ENCODE results near the gene DCAF10.
"Not testable (repeated sequence)": the region's sequence is repeated elsewhere in the genome, so short reads cannot be mapped to it uniquely, and the experiment has no call there.

Gene DCAF10

GRCh38 chr9:37800631-37801286, at the start of gene DCAF10:
Gene DCAF10, plus strand, starts transcription at chr9:37800797. Its CDS starts 70 bp downstream, at chr9:37800867.
- peak; percentile 63 to 92 for DNase-seq

- no peak for DNase-seq
Measured at GRCh38 chr9:37751186-37751585, 49.4 kb upstream of the DCAF10 start.

GRCh38 chr9:37751704-37752103, 48.9 kb upstream of the DCAF10 start:
- not testable (repeated sequence) for DNase-seq

GRCh38 chr9:37752112-37752511, 48.5 kb upstream of the DCAF10 start:
- not testable (repeated sequence) for DNase-seq

GRCh38 chr9:37752642-37753488, 47.7 kb upstream of the DCAF10 start:
- no peak for DNase-seq

- peak; percentile 41 to 85 for DNase-seq
Measured at GRCh38 chr9:37753489-37754190, 47.0 kb upstream of the DCAF10 start, which contains the start of gene TRMT10B. Gene TRMT10B, plus strand, starts transcription at chr9:37753805. Its CDS starts 8,127 bp downstream, at chr9:37761932.

GRCh38 chr9:37758747-37759146, 41.9 kb upstream of the DCAF10 start:
- DNase-seq, result no peak

GRCh38 chr9:37760416-37761161, 40.0 kb upstream of the DCAF10 start:
- DNase-seq, result no peak

- no peak for DNase-seq
Measured at GRCh38 chr9:37761511-37761910, 39.1 kb upstream of the DCAF10 start.

GRCh38 chr9:37765263-37765662, 35.3 kb upstream of the DCAF10 start:
- not testable (repeated sequence) for DNase-seq

- DNase-seq, result no peak
Measured at GRCh38 chr9:37769306-37769705, 31.3 kb upstream of the DCAF10 start.

- DNase-seq, result no peak
Measured at GRCh38 chr9:37769995-37770394, 30.6 kb upstream of the DCAF10 start.

- no peak for DNase-seq
Measured at GRCh38 chr9:37775216-37775919, 25.2 kb upstream of the DCAF10 start.

GRCh38 chr9:37776328-37776727, 24.3 kb upstream of the DCAF10 start:
- no peak for DNase-seq

GRCh38 chr9:37778534-37778933, 22.1 kb upstream of the DCAF10 start:
- no peak for DNase-seq

- peak in 1 of 2 experiments; percentile 38 for DNase-seq
Measured at GRCh38 chr9:37784291-37784615, 16.3 kb upstream of the DCAF10 start.

- DNase-seq, result peak; percentile 82 to 94
Measured at GRCh38 chr9:37784616-37785483, 15.7 kb upstream of the DCAF10 start, which contains the start of gene EXOSC3. Gene EXOSC3, minus strand, starts transcription at chr9:37785064. Its CDS starts 20 bp downstream, at chr9:37785044.

- DNase-seq, result no peak
Measured at GRCh38 chr9:37787059-37787458, 13.5 kb upstream of the DCAF10 start.

- no peak for DNase-seq
Measured at GRCh38 chr9:37788332-37788731, 12.3 kb upstream of the DCAF10 start.

GRCh38 chr9:37790096-37790495, 10.5 kb upstream of the DCAF10 start:
- no peak for DNase-seq

GRCh38 chr9:37792122-37792521, 8.5 kb upstream of the DCAF10 start:
- DNase-seq, result no peak

Data from NCI-H526 (cell line).